ENCODE measurements around the gene EXOC4.

DNA sequence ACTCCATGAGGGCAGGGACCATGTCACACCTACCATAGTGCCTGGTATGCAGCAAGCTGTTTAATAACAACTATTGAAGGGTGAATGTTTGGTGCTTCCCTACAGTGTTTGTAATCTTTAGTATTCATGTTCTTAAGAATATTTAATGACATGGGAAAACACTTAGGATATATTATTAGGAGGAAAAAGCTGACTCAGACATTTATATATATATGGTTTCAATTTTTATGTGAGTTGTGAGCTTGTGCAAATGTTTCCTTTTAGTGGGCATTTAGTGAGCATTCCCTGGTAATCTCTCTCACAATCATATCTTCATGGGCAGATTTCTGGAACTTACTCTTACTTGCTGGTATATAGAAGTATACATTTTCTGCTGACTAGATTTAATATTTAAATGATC, 359.1 kb downstream of the EXOC4 start:
- TF ChIP-seq, protein P1, sequence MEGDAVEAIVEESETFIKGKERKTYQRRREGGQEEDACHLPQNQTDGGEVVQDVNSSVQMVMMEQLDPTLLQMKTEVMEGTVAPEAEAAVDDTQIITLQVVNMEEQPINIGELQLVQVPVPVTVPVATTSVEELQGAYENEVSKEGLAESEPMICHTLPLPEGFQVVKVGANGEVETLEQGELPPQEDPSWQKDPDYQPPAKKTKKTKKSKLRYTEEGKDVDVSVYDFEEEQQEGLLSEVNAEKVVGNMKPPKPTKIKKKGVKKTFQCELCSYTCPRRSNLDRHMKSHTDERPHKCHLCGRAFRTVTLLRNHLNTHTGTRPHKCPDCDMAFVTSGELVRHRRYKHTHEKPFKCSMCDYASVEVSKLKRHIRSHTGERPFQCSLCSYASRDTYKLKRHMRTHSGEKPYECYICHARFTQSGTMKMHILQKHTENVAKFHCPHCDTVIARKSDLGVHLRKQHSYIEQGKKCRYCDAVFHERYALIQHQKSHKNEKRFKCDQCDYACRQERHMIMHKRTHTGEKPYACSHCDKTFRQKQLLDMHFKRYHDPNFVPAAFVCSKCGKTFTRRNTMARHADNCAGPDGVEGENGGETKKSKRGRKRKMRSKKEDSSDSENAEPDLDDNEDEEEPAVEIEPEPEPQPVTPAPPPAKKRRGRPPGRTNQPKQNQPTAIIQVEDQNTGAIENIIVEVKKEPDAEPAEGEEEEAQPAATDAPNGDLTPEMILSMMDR (IDR thresholded peaks at IDR 0.05), result no peak
- TF ChIP-seq POLR2AphosphoS5 (IDR thresholded peaks at IDR 0.05) (no peak), POLR2A (IDR thresholded peaks at IDR 0.05) (no peak), EP300 (IDR thresholded peaks at IDR 0.05) (no peak)
